GM21390 (cell line): ENCODE data around the gene ACP2.

ENCODE experiments used
- ATAC-seq: cut with Tn5 transposase; IDR thresholded peaks from one replicate; pipeline ENCODE4 v1.9.1; 2021; ENCODE audit not compliant: unreplicated experiment

The ACP2 gene

GRCh38 chr11:47248664-47249377 is at the start of gene ACP2:
ACP2 (minus strand) TSS chr11:47248814; CDS start chr11:47248789, 25 bp downstream.
- ATAC-seq: peak; percentile 93

- no peak for ATAC-seq
Observed at GRCh38 chr11:47296045-47296444, 47.4 kb upstream of the ACP2 start.

GRCh38 chr11:47295385-47295784 is 46.8 kb upstream of the ACP2 start:
- no peak for ATAC-seq

GRCh38 chr11:47289856-47290255 is 41.2 kb upstream of the ACP2 start:
- ATAC-seq: no peak

- no peak for ATAC-seq
Observed at GRCh38 chr11:47288066-47288465, 39.5 kb upstream of the ACP2 start.

GRCh38 chr11:47285969-47286770 is 37.6 kb upstream of the ACP2 start:
- ATAC-seq: no peak

- ATAC-seq: no peak
Observed at GRCh38 chr11:47284151-47284550, 35.5 kb upstream of the ACP2 start.

- ATAC-seq: no peak
Observed at GRCh38 chr11:47282462-47282861, 33.8 kb upstream of the ACP2 start.

GRCh38 chr11:47280860-47281259 is 32.2 kb upstream of the ACP2 start:
- no peak for ATAC-seq

GRCh38 chr11:47280099-47280498 is 31.5 kb upstream of the ACP2 start:
- ATAC-seq: no peak

GRCh38 chr11:47278769-47279168 is 30.2 kb upstream of the ACP2 start:
- no peak for ATAC-seq

- no peak for ATAC-seq
Observed at GRCh38 chr11:47278058-47278457, 29.4 kb upstream of the ACP2 start.

- no peak for ATAC-seq
Observed at GRCh38 chr11:47276923-47277322, 28.3 kb upstream of the ACP2 start.

GRCh38 chr11:47274495-47275235 is 26.1 kb upstream of the ACP2 start:
- ATAC-seq: no peak

GRCh38 chr11:47272706-47273105 is 24.1 kb upstream of the ACP2 start:
- no peak for ATAC-seq

- no peak for ATAC-seq
Observed at GRCh38 chr11:47271961-47272661, 23.5 kb upstream of the ACP2 start.

- ATAC-seq: no peak
Observed at GRCh38 chr11:47271328-47271727, 22.7 kb upstream of the ACP2 start.

- no peak for ATAC-seq
Observed at GRCh38 chr11:47270331-47271271, 22.0 kb upstream of the ACP2 start.

GRCh38 chr11:47269829-47270305 is 21.3 kb upstream of the ACP2 start, which contains the start of gene MADD:
MADD (plus strand) TSS chr11:47270133.
- ATAC-seq: peak; percentile 59
